MCF 10A (cell line): ENCODE measurements around the gene PABPN1. TPM values are rescaled to one million over a fixed set of nuclear protein-coding genes. Genes with fewer than 3 reads are reported as not detected.
"Not testable (repeated sequence)": the region's sequence is repeated elsewhere in the genome, so short reads cannot be mapped to it uniquely, and the experiment has no call there.

Source experiments
- BruUV-seq: library from RNA; stranded (reverse); fragments of 400-500 nt; replicated peaks from 2 replicates; lab custom pipeline; 2021; lab: Mats Ljungman, UMichigan
- CTCF ChIA-PET: fragments of 300-600 bp; sonication (Branson Sonifier 250); formaldehyde crosslinking; extraction: SDS; loops from one replicate; lab custom pipeline; 2021; ENCODE audit warnings: antibody characterized with exemption, inconsistent platforms; lab: Yijun Ruan, JAX
- POLR2A ChIA-PET: fragments of 300-600, 350-650 bp; sonication (Branson Sonifier 250); formaldehyde crosslinking; extraction: SDS; loops from one replicate; lab custom pipeline; 2020; ENCODE audit warnings: antibody characterized with exemption, inconsistent platforms; lab: Yijun Ruan, JAX
- DNase-seq: peaks from one replicate; pipeline ENCODE4 v3.0.0-alpha.2; 2018; ENCODE audit not compliant: unreplicated experiment
- H3K27ac Mint-ChIP-seq: one replicate; pipeline ENCODE4 v1.8.0; 2022; ENCODE audit warnings: mild to moderate bottlenecking, low read depth, mixed read lengths; ENCODE audit not compliant: unreplicated experiment
- H3K27me3 Mint-ChIP-seq: one replicate; pipeline ENCODE4 v1.8.0; 2022; ENCODE audit warnings: mixed read lengths; ENCODE audit not compliant: insufficient read depth, unreplicated experiment
- H3K36me3 Mint-ChIP-seq: one replicate; pipeline ENCODE4 v1.8.0; 2022; ENCODE audit warnings: mild to moderate bottlenecking, moderate library complexity, mixed read lengths; ENCODE audit not compliant: insufficient read depth, unreplicated experiment
- H3K4me1 Mint-ChIP-seq: one replicate; pipeline ENCODE4 v1.8.0; 2022; ENCODE audit warnings: mixed read lengths; ENCODE audit not compliant: insufficient read depth, unreplicated experiment
- H3K4me3 Mint-ChIP-seq: one replicate; pipeline ENCODE4 v1.8.0; 2022; ENCODE audit warnings: mild to moderate bottlenecking, moderate library complexity, mixed read lengths; ENCODE audit not compliant: unreplicated experiment
- H3K9me3 Mint-ChIP-seq: one replicate; pipeline ENCODE4 v1.8.0; 2022; ENCODE audit warnings: mixed read lengths; ENCODE audit not compliant: unreplicated experiment
- intact Hi-C: fragments of 100-400 bp; cut with micrococcal nuclease; formaldehyde crosslinking; loops from 2 replicates; pipeline ENCODE4 v1.14.1; 2022
- total RNA-seq: library from RNA; stranded (reverse); gene quantifications from 2 replicates; pipeline ENCODE4 v1.2.3, GENCODE V29; 2022
- TF ChIP-seq, protein P1 (sequence below): fragments of 200-600 bp; IDR thresholded peaks from one replicate; pipeline ENCODE4 v1.8.0; 2022; ENCODE audit warnings: antibody characterized with exemption, mild to moderate bottlenecking; ENCODE audit not compliant: unreplicated experiment

The PABPN1 gene
- total RNA-seq, 1 experiment from 2014 or later = 153 TPM

DNA sequence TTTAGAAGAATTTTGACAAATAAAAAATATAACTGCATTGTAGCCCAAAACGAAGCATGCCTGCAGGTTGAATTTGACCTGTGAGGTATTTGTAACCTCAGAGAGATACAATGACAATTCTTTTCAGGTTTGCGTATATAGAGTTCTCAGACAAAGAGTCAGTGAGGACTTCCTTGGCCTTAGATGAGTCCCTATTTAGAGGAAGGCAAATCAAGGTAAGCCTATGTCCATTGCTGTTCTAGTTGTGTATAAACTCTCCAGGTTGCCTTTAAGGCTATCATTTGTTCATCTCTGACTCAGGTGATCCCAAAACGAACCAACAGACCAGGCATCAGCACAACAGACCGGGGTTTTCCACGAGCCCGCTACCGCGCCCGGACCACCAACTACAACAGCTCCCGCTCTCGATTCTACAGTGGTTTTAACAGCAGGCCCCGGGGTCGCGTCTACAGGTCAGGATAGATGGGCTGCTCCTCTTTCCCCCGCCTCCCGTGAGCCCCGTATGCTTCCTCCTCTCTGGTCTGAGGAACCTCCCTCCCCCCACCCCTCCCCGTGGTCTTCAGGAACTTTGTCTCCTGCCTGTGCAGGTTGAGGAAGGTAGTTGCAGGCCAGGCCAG lies 2.7 kb downstream of the PABPN1 start:
- BruUV-seq = no TSS peak
- no peak overlapping the region for H3K4me3 Mint-ChIP-seq
- POLR2A ChIA-PET = interaction anchor here (1.7 to 9.0 kb wide), 3 partner anchors 18 to 38 kb away, joined by 3 to 339 read pairs (median 52); partner anchors contain the start of genes BCL2L2, HOMEZ and PPP1R3E
- H3K9me3 Mint-ChIP-seq = no peaks in the 10 kb centered on the region
- DNase-seq = no peak
- no peaks in the 10 kb centered on the region for H3K27me3 Mint-ChIP-seq
- TF ChIP-seq, protein P1, sequence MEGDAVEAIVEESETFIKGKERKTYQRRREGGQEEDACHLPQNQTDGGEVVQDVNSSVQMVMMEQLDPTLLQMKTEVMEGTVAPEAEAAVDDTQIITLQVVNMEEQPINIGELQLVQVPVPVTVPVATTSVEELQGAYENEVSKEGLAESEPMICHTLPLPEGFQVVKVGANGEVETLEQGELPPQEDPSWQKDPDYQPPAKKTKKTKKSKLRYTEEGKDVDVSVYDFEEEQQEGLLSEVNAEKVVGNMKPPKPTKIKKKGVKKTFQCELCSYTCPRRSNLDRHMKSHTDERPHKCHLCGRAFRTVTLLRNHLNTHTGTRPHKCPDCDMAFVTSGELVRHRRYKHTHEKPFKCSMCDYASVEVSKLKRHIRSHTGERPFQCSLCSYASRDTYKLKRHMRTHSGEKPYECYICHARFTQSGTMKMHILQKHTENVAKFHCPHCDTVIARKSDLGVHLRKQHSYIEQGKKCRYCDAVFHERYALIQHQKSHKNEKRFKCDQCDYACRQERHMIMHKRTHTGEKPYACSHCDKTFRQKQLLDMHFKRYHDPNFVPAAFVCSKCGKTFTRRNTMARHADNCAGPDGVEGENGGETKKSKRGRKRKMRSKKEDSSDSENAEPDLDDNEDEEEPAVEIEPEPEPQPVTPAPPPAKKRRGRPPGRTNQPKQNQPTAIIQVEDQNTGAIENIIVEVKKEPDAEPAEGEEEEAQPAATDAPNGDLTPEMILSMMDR = no peak
- peaks cover 87% of the 10 kb centered on the region for H3K36me3 Mint-ChIP-seq
- intact Hi-C loops = no loop called here
- H3K4me1 Mint-ChIP-seq = peaks cover 16% of the 10 kb centered on the region
- no peak overlapping the region for H3K27ac Mint-ChIP-seq
- CTCF ChIA-PET = interaction anchor here (0.6 to 5.7 kb wide), 4 partner anchors 23 to 243 kb away, joined by 3 to 49 read pairs (median 14); partner anchors contain the start of gene PPP1R3E

DNA sequence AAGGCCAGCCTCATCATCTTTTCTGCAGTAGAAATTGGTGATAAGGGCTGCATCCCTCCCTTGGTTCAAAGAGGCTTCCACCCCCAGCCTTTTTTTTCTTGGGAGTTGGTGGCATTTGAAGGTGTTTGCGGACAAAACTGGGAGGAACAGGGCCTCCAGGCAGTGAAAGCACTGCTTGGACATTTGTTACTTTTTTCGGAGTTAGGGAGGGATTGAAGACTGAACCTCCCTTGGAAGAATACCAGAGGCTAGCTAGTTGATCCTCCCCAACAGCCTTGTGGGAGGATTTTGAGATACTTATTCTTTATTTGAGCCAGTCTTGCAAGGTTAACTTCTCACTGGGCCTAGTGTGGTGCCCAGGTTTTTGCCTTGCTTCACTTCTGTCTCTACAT lies 3.2 kb downstream of the PABPN1 start:
- peaks cover 16% of the 10 kb centered on the region for H3K4me1 Mint-ChIP-seq
- H3K4me3 Mint-ChIP-seq = no peak overlapping the region
- intact Hi-C loops = no loop called here
- H3K27ac Mint-ChIP-seq = no peak overlapping the region
- no peak for DNase-seq
- ChIA-PET POLR2A (interaction anchor here (0.6 kb wide), 1 partner anchor 56 kb away, joined by 3 read pairs; no protein-coding TSS in a partner anchor), CTCF (interaction anchor here (0.6 to 3.6 kb wide), 2 partner anchors 55 to 243 kb away, joined by 3 to 26 read pairs; no protein-coding TSS in a partner anchor)
- no peaks in the 10 kb centered on the region for H3K27me3 Mint-ChIP-seq
- H3K9me3 Mint-ChIP-seq = no peaks in the 10 kb centered on the region
- TF ChIP-seq, protein P1 = no peak
- peaks cover 82% of the 10 kb centered on the region for H3K36me3 Mint-ChIP-seq
- BruUV-seq = no TSS peak

DNA sequence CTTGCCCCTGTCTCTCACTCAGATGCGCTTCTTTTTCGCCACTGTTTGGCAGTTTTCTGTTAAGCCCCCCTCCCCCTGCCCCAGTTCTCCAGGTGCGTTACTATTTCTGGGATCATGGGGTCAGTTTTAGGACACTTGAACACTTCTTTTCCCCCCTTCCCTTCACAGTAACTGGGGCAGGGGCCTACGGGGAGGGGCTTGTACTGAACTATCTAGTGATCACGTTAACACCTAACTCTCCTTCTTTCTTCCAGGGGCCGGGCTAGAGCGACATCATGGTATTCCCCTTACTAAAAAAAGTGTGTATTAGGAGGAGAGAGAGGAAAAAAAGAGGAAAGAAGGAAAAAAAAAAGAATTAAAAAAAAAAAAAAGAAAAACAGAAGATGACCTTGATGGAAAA lies 3.7 kb downstream of the PABPN1 start:
- Mint-ChIP-seq H3K9me3 (no peaks in the 10 kb centered on the region), H3K36me3 (peaks cover 78% of the 10 kb centered on the region), H3K4me3 (no peak overlapping the region), H3K27me3 (no peaks in the 10 kb centered on the region), H3K4me1 (peaks cover 16% of the 10 kb centered on the region), H3K27ac (no peak overlapping the region)
- TF ChIP-seq, protein P1 = no peak
- CTCF ChIA-PET = no interaction called here
- POLR2A ChIA-PET = interaction anchor here (0.6 kb wide), 1 partner anchor 56 kb away, joined by 3 read pairs; no protein-coding TSS in a partner anchor
- intact Hi-C loops = no loop called here
- BruUV-seq = no TSS peak
- DNase-seq = no peak

DNA sequence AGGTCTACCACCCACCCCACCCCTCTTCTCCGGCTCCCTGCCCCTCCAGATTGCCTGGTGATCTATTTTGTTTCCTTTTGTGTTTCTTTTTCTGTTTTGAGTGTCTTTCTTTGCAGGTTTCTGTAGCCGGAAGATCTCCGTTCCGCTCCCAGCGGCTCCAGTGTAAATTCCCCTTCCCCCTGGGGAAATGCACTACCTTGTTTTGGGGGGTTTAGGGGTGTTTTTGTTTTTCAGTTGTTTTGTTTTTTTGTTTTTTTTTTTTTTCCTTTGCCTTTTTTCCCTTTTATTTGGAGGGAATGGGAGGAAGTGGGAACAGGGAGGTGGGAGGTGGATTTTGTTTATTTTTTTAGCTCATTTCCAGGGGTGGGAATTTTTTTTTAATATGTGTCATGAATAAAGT lies 4.5 kb downstream of the PABPN1 start:
- H3K9me3 Mint-ChIP-seq, intact Hi-C loops, BruUV-seq, H3K27me3 Mint-ChIP-seq, DNase-seq, H3K27ac Mint-ChIP-seq, H3K4me3 Mint-ChIP-seq: not testable (repeated sequence)
- CTCF ChIA-PET = interaction anchor here (0.6 to 4.8 kb wide), 9 partner anchors 10 to 306 kb away, joined by 3 to 62 read pairs (median 5); partner anchors contain the start of gene HOMEZ
- POLR2A ChIA-PET = interaction anchor here (0.7 to 2.7 kb wide), 3 partner anchors 23 to 120 kb away, joined by 3 to 12 read pairs (median 3); partner anchors contain the start of gene PPP1R3E
- Mint-ChIP-seq H3K36me3 (peaks cover 75% of the 10 kb centered on the region), H3K4me1 (peaks cover 16% of the 10 kb centered on the region)
